GM12878 (cell line): Measurements from ENCODE around the gene SDK2. TPM values are rescaled to one million over a fixed set of nuclear protein-coding genes. Genes with fewer than 3 reads are reported as not detected.

Experiments
- ATAC-seq: fragments of 200-7000 bp; cut with Tn5 transposase; 3 replicates; pipeline ENCODE4 v1.9.1; 2020; ENCODE audit warnings: mild to moderate bottlenecking, moderate library complexity
- BruUV-seq: library from RNA; stranded (reverse); fragments of 400-500 nt; replicated peaks from 2 replicates; lab custom pipeline; 2021; lab: Mats Ljungman, UMichigan
- CTCF ChIA-PET: fragments of 300-600 bp; sonication (Branson Sonifier 250); formaldehyde crosslinking; extraction: SDS; loops from one replicate; lab custom pipeline; 2021; ENCODE audit warnings: inconsistent platforms; lab: Yijun Ruan, JAX
- POLR2A ChIA-PET: fragments of 350-600 bp; formaldehyde crosslinking; extraction: SDS; loops from one replicate; lab custom pipeline; 2021; ENCODE audit warnings: inconsistent platforms; lab: Charles Lee
- RAD21 ChIA-PET: fragments of 300-600 bp; sonication (Branson Sonifier 250); formaldehyde crosslinking; loops from one replicate; lab custom pipeline; 2023; ENCODE audit warnings: antibody characterized with exemption; ENCODE audit not compliant: unreplicated experiment; lab: Charles Lee
- SMC1A ChIA-PET: fragments of 300-600 bp; sonication (Branson Sonifier 250); formaldehyde crosslinking; loops from one replicate; lab custom pipeline; 2023; ENCODE audit not compliant: unreplicated experiment, uncharacterized antibody; lab: Charles Lee
- DNase-seq: peaks from one replicate; pipeline ENCODE4 v3.0.0-alpha.2; 2011; ENCODE audit warnings: low read depth, low spot score
- FAIRE-seq: peaks from 3 replicates; lab custom pipeline; 2011; peaks lifted over from hg19 to GRCh38; lab: Jason Lieb, UNC
- H2AFZ ChIP-seq: 2 replicates; pipeline ENCODE4 v1.6.0; 2011; ENCODE audit warnings: low read depth, low read length, control low read depth; ENCODE audit not compliant: control insufficient read depth
- H3K27ac ChIP-seq: 2 replicates; pipeline ENCODE4 v1.5.1; 2011; ENCODE audit warnings: control low read depth; ENCODE audit not compliant: control insufficient read depth, insufficient read depth
- H3K27me3 ChIP-seq, 2 experiments: replicated peaks in 1 of 2; 2 replicates each; pipeline versions ENCODE4 v1.6.0 to v1.6.1; 2011; ENCODE audit warnings: low read length in 1 of 2; ENCODE audit not compliant: control insufficient read depth in 2 of 2, insufficient read depth in 2 of 2
- H3K36me3 ChIP-seq, 2 experiments: 2 replicates each; pipeline ENCODE4 v1.5.1; 2011; ENCODE audit warnings: low read length in 1 of 2; ENCODE audit not compliant: control insufficient read depth in 2 of 2, insufficient read depth in 2 of 2
- H3K4me1 ChIP-seq: 2 replicates; pipeline ENCODE4 v1.6.1; 2011; ENCODE audit warnings: mild to moderate bottlenecking, low read length, moderate library complexity, mixed read lengths; ENCODE audit not compliant: control insufficient read depth, insufficient read depth
- H3K4me2 ChIP-seq: 2 replicates; pipeline ENCODE4 v1.6.0; 2011; ENCODE audit warnings: control low read depth; ENCODE audit not compliant: control insufficient read depth, insufficient read depth
- H3K4me3 ChIP-seq: fragments of 200-600 bp; sonication (generic); 2 replicates; pipeline ENCODE4 v1.5.1; 2016
- H3K79me2 ChIP-seq: 2 replicates; pipeline ENCODE4 v1.6.0; 2011; ENCODE audit warnings: low read length; ENCODE audit not compliant: control insufficient read depth, insufficient read depth
- H3K9ac ChIP-seq: 2 replicates; pipeline ENCODE4 v1.8.0; 2011; ENCODE audit warnings: low read length, control low read depth, mixed read lengths; ENCODE audit not compliant: control insufficient read depth, insufficient read depth
- H3K9me3 ChIP-seq: replicated peaks from 3 replicates; pipeline ENCODE4 v1.5.1; 2011; ENCODE audit warnings: mild to moderate bottlenecking, low read length; ENCODE audit not compliant: control insufficient read depth, insufficient read depth
- H4K20me1 ChIP-seq: 2 replicates; pipeline ENCODE4 v1.6.0; 2011; ENCODE audit not compliant: control insufficient read depth, insufficient read depth
- DPF2 ChIP-seq: fragments of 450-650 bp; IDR thresholded peaks from 2 replicates; pipeline ENCODE4 v1.6.1; 2017; ENCODE audit warnings: mild to moderate bottlenecking
- E2F8 ChIP-seq: fragments of 450-650 bp; IDR thresholded peaks from 2 replicates; pipeline ENCODE4 v1.6.1; 2018; ENCODE audit warnings: mild to moderate bottlenecking, low read depth, moderate library complexity; ENCODE audit not compliant: partially characterized antibody
- ELK1 ChIP-seq: IDR thresholded peaks from 2 replicates; pipeline ENCODE4 v1.6.1; 2012; ENCODE audit warnings: low read depth, low read length, improper control_type of control experiment
- GABPA ChIP-seq: IDR thresholded peaks from 2 replicates; pipeline ENCODE4 v1.6.1; 2014; ENCODE audit warnings: antibody characterized with exemption, low read depth, mild to moderate bottlenecking, inconsistent platforms
- JUND ChIP-seq: IDR thresholded peaks from 2 replicates; pipeline ENCODE4 v1.6.1; 2012; ENCODE audit warnings: low read depth, mild to moderate bottlenecking, low read length, improper control_type of control experiment, moderate library complexity
- PBX3 ChIP-seq: IDR thresholded peaks from 2 replicates; pipeline ENCODE4 v1.6.1; 2011; ENCODE audit warnings: mild to moderate bottlenecking, low read depth, low read length, moderate library complexity; ENCODE audit not compliant: insufficient replicate concordance
- ZZZ3 ChIP-seq: IDR thresholded peaks from 2 replicates; pipeline ENCODE4 v1.6.1; 2011; ENCODE audit warnings: low read depth; ENCODE audit not compliant: control insufficient read depth, insufficient read length
- WGBS: methylation state at CpG from one replicate; pipeline ENCODE4 v1.1.6; 2016; ENCODE audit warnings: low lambda C conversion rate; ENCODE audit not compliant: insufficient replicate concordance, insufficient coverage; ENCODE audit errors: missing lambda C conversion rate; 5-methylcytosine and 5-hydroxymethylcytosine counted together
- in situ Hi-C: fragments of 300-500 bp; cut with MboI; formaldehyde crosslinking; loops from 9 replicates; pipeline ENCODE4 v1.14.3; 2018; ENCODE audit warnings: mixed read lengths
- intact Hi-C: fragments of 100-400 bp; cut with micrococcal nuclease; formaldehyde crosslinking; loops from one replicate; pipeline ENCODE4 v1.14.2; 2022; ENCODE audit not compliant: unreplicated experiment
- polyA plus RNA-seq, 11 experiments: library from polyadenylated mRNA; depleted of rRNA in 4 of 11; unstranded in 6 of 11; stranded (reverse) in 5 of 11; fragments of >200 nt; fragmentation: Nextera tagmentation in 4 of 11; fragmentation: Illumina TruSeq in 1 of 11; extraction: Ambion mirVana in 4 of 11; extraction: Trizol in 1 of 11; gene quantifications; 1 replicate in 1 of 11; 2 replicates in 10 of 11; pipeline versions ENCODE4 v1.2.1 to v1.2.3, GENCODE V29; 2011 to 2016; ENCODE audit warnings: inconsistent platforms in 2 of 11, missing spikeins in 2 of 11, low read depth in 1 of 11
- total RNA-seq, 4 experiments: library from RNA; depleted of rRNA in 3 of 4; stranded (reverse); fragments of >200 nt in 3 of 4; fragmentation: Illumina TruSeq in 1 of 4; extraction: Trizol in 1 of 4; gene quantifications; 2 replicates each; pipeline versions ENCODE4 v1.2.1 to v1.2.3, GENCODE V29; 2013 to 2021

Gene SDK2
- total and polyA plus RNA-seq, 10 of the 15 experiments (the other 5 are each of a cell fraction or from before 2014, with no cell fraction given): 0.03 to 0.08 (median 0.03) TPM; not detected in 7

GRCh38 chr17:73549841-73550430, 94.3 kb downstream of the SDK2 start:
- SMC1A ChIA-PET: no interaction called here
- 12% methylated on average over 12 of the region's 12 CpGs for WGBS

GRCh38 chr17:73548620-73549311, 95.5 kb downstream of the SDK2 start:
- WGBS: 8% methylated on average over 11 of the region's 11 CpGs
- Histone ChIP-seq H3K27me3 (peaks cover 3 to 4% of the 10 kb centered on the region in 2 experiments; a peak in 3 of 4 replicates), H3K79me2 (no peaks in the 10 kb centered on the region), H2AFZ (no peak overlapping the region), H3K4me2 (no peak overlapping the region), H3K4me3 (no peak overlapping the region), H3K9ac (no peak overlapping the region), H4K20me1 (no peaks in the 10 kb centered on the region), H3K27ac (no peak overlapping the region), H3K36me3 (no peaks in the 10 kb centered on the region), H3K9me3 (no peaks in the 10 kb centered on the region), H3K4me1 (no peaks in the 10 kb centered on the region)
- ChIA-PET SMC1A (no interaction called here), POLR2A (no interaction called here), RAD21 (no interaction called here), CTCF (no interaction called here)
- BruUV-seq: no TSS peak
- ATAC-seq (no peak), FAIRE-seq (no peak), DNase-seq (no peak)
- intact Hi-C loops: no loop called here
- in situ Hi-C loops: no loop called here
- TF ChIP-seq PBX3: no peak
- no peak for TF ChIP-seq E2F8
- no peak for TF ChIP-seq JUND
- no peak for TF ChIP-seq DPF2
- TF ChIP-seq GABPA: no peak

More at GRCh38 chr17:73549841-73550430, 94.3 kb downstream of the SDK2 start:
- Histone ChIP-seq H3K36me3 (no peaks in the 10 kb centered on the region), H3K27ac (no peak overlapping the region), H3K79me2 (no peaks in the 10 kb centered on the region), H2AFZ (no peak overlapping the region), H4K20me1 (no peaks in the 10 kb centered on the region), H3K4me1 (no peaks in the 10 kb centered on the region), H3K4me2 (no peak overlapping the region), H3K27me3 (peaks cover 0 to 3% of the 10 kb centered on the region in 2 experiments; a peak in 2 of 4 replicates), H3K9ac (no peak overlapping the region), H3K4me3 (no peak overlapping the region), H3K9me3 (no peaks in the 10 kb centered on the region)
- ChIA-PET RAD21 (no interaction called here), POLR2A (no interaction called here), CTCF (no interaction called here)
- TF ChIP-seq ZZZ3 (no peak), ELK1 (no peak)
- intact Hi-C loops (no loop called here), in situ Hi-C loops (no loop called here)
- ATAC-seq: no peak
- DNase-seq: no peak
- no TSS peak for BruUV-seq
- FAIRE-seq: no peak
